Caki2 (cell line): ENCODE data around the gene PRMT9. TPM values are rescaled to one million over a fixed set of nuclear protein-coding genes. Genes with fewer than 3 reads are reported as not detected.

Source experiments
- DNase-seq: peaks from one replicate; pipeline ENCODE4 v3.0.0-alpha.2; 2015; ENCODE audit warnings: low read depth
- in situ Hi-C: cut with HindIII; loops from 2 replicates; pipeline ENCODE4 v1.10.0; 2016; ENCODE audit warnings: low sequenced_read_pairs, low pct_unique_long_range_greater_than_20kb, mixed read lengths
- total RNA-seq: library from RNA; depleted of rRNA; stranded (reverse); fragments of >200 nt; shearing (Covaris generic); gene quantifications from 2 replicates; pipeline ENCODE4 v1.2.3, GENCODE V29; 2014; ENCODE audit warnings: low replicate concordance

Gene PRMT9
- total RNA-seq, 1 experiment from 2014 or later, result 10.2 TPM

- DNase-seq, result no peak
- in situ Hi-C loops, result no loop called here
These were observed 50.3 kb downstream of the PRMT9 start for GRCh38 chr4:147633643-147634042.

- in situ Hi-C loops, result no loop called here
- no peak for DNase-seq
These were observed 50.9 kb downstream of the PRMT9 start for GRCh38 chr4:147633113-147633512.

GRCh38 chr4:147629783-147630730, 53.9 kb downstream of the PRMT9 start:
- in situ Hi-C loops, result no loop called here
- DNase-seq, result no peak

GRCh38 chr4:147628415-147628814, 55.5 kb downstream of the PRMT9 start:
- in situ Hi-C loops, result no loop called here
- no peak for DNase-seq

- no peak for DNase-seq
- in situ Hi-C loops, result no loop called here
These were observed 57.1 kb downstream of the PRMT9 start for GRCh38 chr4:147626903-147627302.

GRCh38 chr4:147625733-147626132, 58.2 kb downstream of the PRMT9 start:
- in situ Hi-C loops, result no loop called here
- no peak for DNase-seq

- no peak for DNase-seq
- in situ Hi-C loops, result no loop called here
These were observed 63.6 kb downstream of the PRMT9 start for GRCh38 chr4:147620315-147620714.

GRCh38 chr4:147617841-147618691, 65.9 kb downstream of the PRMT9 start:
- in situ Hi-C loops, result no loop called here
- DNase-seq, result no peak

GRCh38 chr4:147617173-147617840, 66.7 kb downstream of the PRMT9 start, which contains the start of gene TMEM184C:
Gene TMEM184C, plus strand, starts transcription at chr4:147617397. Its CDS starts 560 bp downstream, at chr4:147617957.
- peak; percentile 97 for DNase-seq
- in situ Hi-C loops, result no loop called here

- DNase-seq, result peak; percentile 4
These were observed 67.2 kb downstream of the PRMT9 start for GRCh38 chr4:147616849-147617172.

GRCh38 chr4:147610686-147611085, 73.3 kb downstream of the PRMT9 start:
- in situ Hi-C loops, result no loop called here

More at GRCh38 chr4:147616849-147617172, 67.2 kb downstream of the PRMT9 start:
- in situ Hi-C loops, result no loop called here

GRCh38 chr4:147607471-147607870, 76.5 kb downstream of the PRMT9 start:
- no peak for DNase-seq
- in situ Hi-C loops, result no loop called here

More at GRCh38 chr4:147610686-147611085, 73.3 kb downstream of the PRMT9 start:
- no peak for DNase-seq

GRCh38 chr4:147605499-147605898, 78.5 kb downstream of the PRMT9 start:
- DNase-seq, result no peak
- in situ Hi-C loops, result no loop called here

- in situ Hi-C loops, result no loop called here
- DNase-seq, result no peak
These were observed 84.2 kb downstream of the PRMT9 start for GRCh38 chr4:147599769-147600168.

- in situ Hi-C loops, result no loop called here
These were observed 84.8 kb downstream of the PRMT9 start for GRCh38 chr4:147599206-147599605.

GRCh38 chr4:147597561-147597960, 86.4 kb downstream of the PRMT9 start:
- DNase-seq, result no peak
- in situ Hi-C loops, result no loop called here

More at GRCh38 chr4:147599206-147599605, 84.8 kb downstream of the PRMT9 start:
- DNase-seq, result no peak

GRCh38 chr4:147596981-147597380, 87.0 kb downstream of the PRMT9 start:
- peak; percentile 67 for DNase-seq
- in situ Hi-C loops, result no loop called here

GRCh38 chr4:147596377-147596776, 87.6 kb downstream of the PRMT9 start:
- no peak for DNase-seq
- in situ Hi-C loops, result no loop called here
